ENCODE measurements around the gene DDX56. TPM values are rescaled to one million over a fixed set of nuclear protein-coding genes. Genes with fewer than 3 reads are reported as not detected.

The DDX56 gene
- total and polyA plus RNA-seq, 2 of the 13 experiments (the other 11 are each of a cell fraction or from before 2014, with no cell fraction given), result 82.6 to 120 TPM

- TF ChIP-seq FOXK1 (CRISPR knock-in tag; IDR thresholded peaks at IDR 0.05; ENCODE audit: borderline replicate concordance, low read depth), result peak; percentile 51; the same call in 1 of the 2 replicates
- TF ChIP-seq GATAD2A (CRISPR knock-in tag; IDR thresholded peaks at IDR 0.05), result peak; percentile 87
- peak; percentile 43; the same call in 1 of the 2 replicates for TF ChIP-seq ZNF12 (CRISPR knock-in tag; IDR thresholded peaks at IDR 0.05)
- TF ChIP-seq PHF21A (CRISPR knock-in tag; IDR thresholded peaks at IDR 0.05), result peak; percentile 93
- TF ChIP-seq ZNF263 (CRISPR knock-in tag; IDR thresholded peaks at IDR 0.05), result peak; percentile 79
- peak; percentile 78 for TF ChIP-seq KDM2A (CRISPR knock-in tag; IDR thresholded peaks at IDR 0.05; ENCODE audit: borderline replicate concordance, low read depth)
- TF ChIP-seq HES4 (CRISPR knock-in tag; IDR thresholded peaks at IDR 0.05; ENCODE audit: borderline replicate concordance), result no peak
- TF ChIP-seq, protein P1, sequence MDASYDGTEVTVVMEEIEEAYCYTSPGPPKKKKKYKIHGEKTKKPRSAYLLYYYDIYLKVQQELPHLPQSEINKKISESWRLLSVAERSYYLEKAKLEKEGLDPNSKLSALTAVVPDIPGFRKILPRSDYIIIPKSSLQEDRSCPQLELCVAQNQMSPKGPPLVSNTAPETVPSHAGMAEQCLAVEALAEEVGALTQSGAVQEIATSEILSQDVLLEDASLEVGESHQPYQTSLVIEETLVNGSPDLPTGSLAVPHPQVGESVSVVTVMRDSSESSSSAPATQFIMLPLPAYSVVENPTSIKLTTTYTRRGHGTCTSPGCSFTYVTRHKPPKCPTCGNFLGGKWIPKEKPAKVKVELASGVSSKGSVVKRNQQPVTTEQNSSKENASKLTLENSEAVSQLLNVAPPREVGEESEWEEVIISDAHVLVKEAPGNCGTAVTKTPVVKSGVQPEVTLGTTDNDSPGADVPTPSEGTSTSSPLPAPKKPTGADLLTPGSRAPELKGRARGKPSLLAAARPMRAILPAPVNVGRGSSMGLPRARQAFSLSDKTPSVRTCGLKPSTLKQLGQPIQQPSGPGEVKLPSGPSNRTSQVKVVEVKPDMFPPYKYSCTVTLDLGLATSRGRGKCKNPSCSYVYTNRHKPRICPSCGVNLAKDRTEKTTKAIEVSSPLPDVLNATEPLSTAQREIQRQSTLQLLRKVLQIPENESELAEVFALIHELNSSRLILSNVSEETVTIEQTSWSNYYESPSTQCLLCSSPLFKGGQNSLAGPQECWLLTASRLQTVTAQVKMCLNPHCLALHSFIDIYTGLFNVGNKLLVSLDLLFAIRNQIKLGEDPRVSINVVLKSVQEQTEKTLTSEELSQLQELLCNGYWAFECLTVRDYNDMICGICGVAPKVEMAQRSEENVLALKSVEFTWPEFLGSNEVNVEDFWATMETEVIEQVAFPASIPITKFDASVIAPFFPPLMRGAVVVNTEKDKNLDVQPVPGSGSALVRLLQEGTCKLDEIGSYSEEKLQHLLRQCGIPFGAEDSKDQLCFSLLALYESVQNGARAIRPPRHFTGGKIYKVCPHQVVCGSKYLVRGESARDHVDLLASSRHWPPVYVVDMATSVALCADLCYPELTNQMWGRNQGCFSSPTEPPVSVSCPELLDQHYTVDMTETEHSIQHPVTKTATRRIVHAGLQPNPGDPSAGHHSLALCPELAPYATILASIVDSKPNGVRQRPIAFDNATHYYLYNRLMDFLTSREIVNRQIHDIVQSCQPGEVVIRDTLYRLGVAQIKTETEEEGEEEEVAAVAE (CRISPR knock-in tag; IDR thresholded peaks at IDR 0.05; ENCODE audit: borderline replicate concordance), result peak; percentile 77; the same call in 1 of the 2 replicates
- TF ChIP-seq, protein P2, sequence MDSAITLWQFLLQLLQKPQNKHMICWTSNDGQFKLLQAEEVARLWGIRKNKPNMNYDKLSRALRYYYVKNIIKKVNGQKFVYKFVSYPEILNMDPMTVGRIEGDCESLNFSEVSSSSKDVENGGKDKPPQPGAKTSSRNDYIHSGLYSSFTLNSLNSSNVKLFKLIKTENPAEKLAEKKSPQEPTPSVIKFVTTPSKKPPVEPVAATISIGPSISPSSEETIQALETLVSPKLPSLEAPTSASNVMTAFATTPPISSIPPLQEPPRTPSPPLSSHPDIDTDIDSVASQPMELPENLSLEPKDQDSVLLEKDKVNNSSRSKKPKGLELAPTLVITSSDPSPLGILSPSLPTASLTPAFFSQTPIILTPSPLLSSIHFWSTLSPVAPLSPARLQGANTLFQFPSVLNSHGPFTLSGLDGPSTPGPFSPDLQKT (CRISPR knock-in tag; IDR thresholded peaks at IDR 0.05; ENCODE audit: borderline replicate concordance), result no peak
- no peak for TF ChIP-seq ZBTB40 (IDR thresholded peaks at IDR 0.05)
- TF ChIP-seq ZBTB40 (CRISPR knock-in tag; IDR thresholded peaks at IDR 0.05), result peak; percentile 66; the same call in 1 of the 2 replicates
- peak in 1 of 2 experiments; percentile 22; a peak in 1 of 4 replicates for TF ChIP-seq HMGXB4 (CRISPR knock-in tag; IDR thresholded peaks at IDR 0.05; ENCODE audit: borderline replicate concordance in 1 of 2, low read depth in 1 of 2)
Observed at GRCh38 chr7:44561962-44562621, 11.6 kb downstream of the DDX56 start (continued).

All from HepG2 (cell line).